T-helper 17 cell (primary cell): ENCODE results near the gene RABEP2. TPM values are rescaled to one million over a fixed set of nuclear protein-coding genes. Genes with fewer than 3 reads are reported as not detected.
"Not testable (repeated sequence)": the region's sequence is repeated elsewhere in the genome, so short reads cannot be mapped to it uniquely, and the experiment has no call there.

Source experiments
- ATAC-seq: fragments of 150-1000 bp; cut with Tn5 transposase; 2 replicates; pipeline ENCODE4 v1.10.0; 2021; ENCODE audit warnings: mild to moderate bottlenecking, moderate library complexity
- DNase-seq, 3 donors: peaks; one replicate each; pipeline versions ENCODE4 v3.0.0 to v3.0.0-alpha.2; 2020 to 2021
- H3K9me3 ChIP-seq: one replicate; pipeline ENCODE4 v1.7.0; 2013; ENCODE audit warnings: low read length, mild to moderate bottlenecking; ENCODE audit not compliant: control insufficient read depth, poor library complexity, severe bottlenecking
- H3K27ac Mint-ChIP-seq: one replicate; pipeline ENCODE4 v1.8.0; 2022; ENCODE audit warnings: mild to moderate bottlenecking, moderate library complexity, mixed read lengths
- H3K27me3 Mint-ChIP-seq: one replicate; pipeline ENCODE4 v1.8.0; 2022; ENCODE audit warnings: mixed read lengths
- H3K36me3 Mint-ChIP-seq: one replicate; pipeline ENCODE4 v1.8.0; 2022; ENCODE audit warnings: low read depth, mixed read lengths
- H3K4me1 Mint-ChIP-seq: one replicate; pipeline ENCODE4 v1.8.0; 2022; ENCODE audit warnings: mild to moderate bottlenecking, mixed read lengths
- H3K4me3 Mint-ChIP-seq: one replicate; pipeline ENCODE4 v1.8.0; 2022; ENCODE audit warnings: mild to moderate bottlenecking, moderate library complexity, mixed read lengths
- total RNA-seq, 4 donors: library from RNA in 2 of 4; stranded (reverse) in 2 of 4; gene quantifications; one replicate each; pipeline ENCODE4 v1.2.3 and lab custom pipeline; 2022 to 2026

RABEP2 gene, protein sequence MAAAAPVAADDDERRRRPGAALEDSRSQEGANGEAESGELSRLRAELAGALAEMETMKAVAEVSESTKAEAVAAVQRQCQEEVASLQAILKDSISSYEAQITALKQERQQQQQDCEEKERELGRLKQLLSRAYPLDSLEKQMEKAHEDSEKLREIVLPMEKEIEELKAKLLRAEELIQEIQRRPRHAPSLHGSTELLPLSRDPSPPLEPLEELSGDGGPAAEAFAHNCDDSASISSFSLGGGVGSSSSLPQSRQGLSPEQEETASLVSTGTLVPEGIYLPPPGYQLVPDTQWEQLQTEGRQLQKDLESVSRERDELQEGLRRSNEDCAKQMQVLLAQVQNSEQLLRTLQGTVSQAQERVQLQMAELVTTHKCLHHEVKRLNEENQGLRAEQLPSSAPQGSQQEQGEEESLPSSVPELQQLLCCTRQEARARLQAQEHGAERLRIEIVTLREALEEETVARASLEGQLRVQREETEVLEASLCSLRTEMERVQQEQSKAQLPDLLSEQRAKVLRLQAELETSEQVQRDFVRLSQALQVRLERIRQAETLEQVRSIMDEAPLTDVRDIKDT
- total RNA-seq (10 to 100 TPM; 25.2 to 25.3 TPM), total RNA-seq (lab: John Stamatoyannopoulos, UW) (32.0 to 32.2 reads per million in 2 donors)

GRCh38 chr16:28924762-28925385 lies at the start of gene RABEP2:
TSS of gene RABEP2 (minus strand) at chr16:28925238. CDS start at chr16:28925163, 75 bp downstream.
- peak; percentile 90 to 98 (median 95) for DNase-seq
- ATAC-seq: peak; percentile 86
- no peaks in the 10 kb centered on the region for H3K27me3 Mint-ChIP-seq
- no peaks in the 10 kb centered on the region for H3K9me3 ChIP-seq
- H3K4me1 Mint-ChIP-seq: peaks cover 24% of the 10 kb centered on the region
- peaks cover 5% of the 10 kb centered on the region for H3K36me3 Mint-ChIP-seq
- peak within 1 kb of the TSS; percentile 95 for H3K27ac Mint-ChIP-seq
- H3K4me3 Mint-ChIP-seq: peak within 1 kb of the TSS; percentile 98

- Mint-ChIP-seq H3K27me3 (no peaks in the 10 kb centered on the region), H3K4me1 (peaks cover 28% of the 10 kb centered on the region), H3K36me3 (peaks cover 2% of the 10 kb centered on the region), H3K27ac (peak within 1 kb of the TSS; percentile 95), H3K4me3 (peak within 1 kb of the TSS; percentile 98)
- ATAC-seq: peak; percentile 95
- H3K9me3 ChIP-seq: no peaks in the 10 kb centered on the region
- peak; percentile 78 to 81 (median 79) for DNase-seq
Observed at GRCh38 chr16:28974437-28975157, 49.6 kb upstream of the RABEP2 start, which contains the start of gene SPNS1. TSS of gene SPNS1 (plus strand) at chr16:28974778. CDS start at chr16:28975152, 374 bp downstream.

GRCh38 chr16:28974007-28974436 lies 49.0 kb upstream of the RABEP2 start:
- H3K4me1 Mint-ChIP-seq: peaks cover 28% of the 10 kb centered on the region
- no peaks in the 10 kb centered on the region for H3K27me3 Mint-ChIP-seq
- H3K36me3 Mint-ChIP-seq: peaks cover 2% of the 10 kb centered on the region
- H3K9me3 ChIP-seq: no peaks in the 10 kb centered on the region
- DNase-seq (no peak), ATAC-seq (peak; percentile 4)
- peak overlapping the region; percentile 95 for H3K27ac Mint-ChIP-seq
- H3K4me3 Mint-ChIP-seq: peak overlapping the region; percentile 98

- H3K36me3 Mint-ChIP-seq, H3K4me1 Mint-ChIP-seq, H3K27ac Mint-ChIP-seq, ATAC-seq, DNase-seq, H3K27me3 Mint-ChIP-seq, H3K9me3 ChIP-seq, H3K4me3 Mint-ChIP-seq: not testable (repeated sequence)
Observed at GRCh38 chr16:28969696-28970095, 44.7 kb upstream of the RABEP2 start.

DNA sequence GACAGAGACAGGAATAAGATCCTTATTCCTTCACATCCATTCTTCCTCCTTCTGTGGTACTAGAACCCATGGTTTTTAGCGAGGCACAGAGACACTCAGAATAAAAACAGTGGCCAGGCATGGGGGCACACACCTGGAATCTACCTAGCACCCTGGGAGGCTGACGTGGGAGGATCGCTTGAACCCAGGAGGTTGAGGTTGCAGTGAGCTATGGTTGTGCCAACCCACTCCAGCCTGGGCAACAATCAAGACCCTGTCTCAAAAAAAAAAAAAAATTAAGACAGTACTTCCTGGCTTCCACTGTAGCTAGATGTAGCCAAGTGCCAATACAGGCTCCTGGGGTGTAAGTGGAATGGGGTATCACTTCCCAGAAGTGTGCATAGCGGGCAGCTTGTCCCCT lies 42.1 kb upstream of the RABEP2 start:
- H3K27ac Mint-ChIP-seq: no peak overlapping the region
- no peak overlapping the region for H3K4me3 Mint-ChIP-seq
- DNase-seq (no peak), ATAC-seq (no peak)
- no peaks in the 10 kb centered on the region for H3K27me3 Mint-ChIP-seq
- no peaks in the 10 kb centered on the region for H3K36me3 Mint-ChIP-seq
- H3K9me3 ChIP-seq: no peaks in the 10 kb centered on the region
- H3K4me1 Mint-ChIP-seq: no peaks in the 10 kb centered on the region

DNA sequence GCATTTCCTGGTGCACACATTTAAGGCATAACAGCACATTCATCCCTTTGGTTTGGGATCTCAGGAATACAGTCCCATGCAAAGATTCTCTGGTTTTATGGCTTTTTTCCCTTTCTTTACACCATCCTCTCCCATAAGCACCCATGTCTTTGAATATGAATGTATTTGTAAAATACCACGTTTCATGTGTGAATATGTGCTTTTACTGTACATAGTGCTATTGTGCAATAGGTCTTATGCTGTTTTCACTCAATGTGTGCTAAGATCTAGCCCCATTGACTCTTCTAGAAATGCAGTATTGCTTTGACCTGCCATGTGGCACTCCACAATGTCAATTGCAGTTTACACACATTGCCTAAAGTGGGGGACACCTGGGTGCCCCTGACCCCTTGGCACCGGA lies 39.5 kb upstream of the RABEP2 start:
- no peak for DNase-seq
- no peak for ATAC-seq
- no peaks in the 10 kb centered on the region for H3K27me3 Mint-ChIP-seq
- H3K4me3 Mint-ChIP-seq: no peak overlapping the region
- peaks cover 5% of the 10 kb centered on the region for H3K36me3 Mint-ChIP-seq
- no peak overlapping the region for H3K27ac Mint-ChIP-seq
- H3K9me3 ChIP-seq: no peaks in the 10 kb centered on the region
- H3K4me1 Mint-ChIP-seq: peaks cover 3% of the 10 kb centered on the region

GRCh38 chr16:28964072-28964471 lies 39.0 kb upstream of the RABEP2 start:
- H3K9me3 ChIP-seq: no peaks in the 10 kb centered on the region
- DNase-seq: no peak
- no peak overlapping the region for H3K4me3 Mint-ChIP-seq
- no peaks in the 10 kb centered on the region for H3K27me3 Mint-ChIP-seq
- ATAC-seq: no peak
- H3K27ac Mint-ChIP-seq: no peak overlapping the region
- peaks cover 3% of the 10 kb centered on the region for H3K4me1 Mint-ChIP-seq
- H3K36me3 Mint-ChIP-seq: peaks cover 5% of the 10 kb centered on the region

DNA sequence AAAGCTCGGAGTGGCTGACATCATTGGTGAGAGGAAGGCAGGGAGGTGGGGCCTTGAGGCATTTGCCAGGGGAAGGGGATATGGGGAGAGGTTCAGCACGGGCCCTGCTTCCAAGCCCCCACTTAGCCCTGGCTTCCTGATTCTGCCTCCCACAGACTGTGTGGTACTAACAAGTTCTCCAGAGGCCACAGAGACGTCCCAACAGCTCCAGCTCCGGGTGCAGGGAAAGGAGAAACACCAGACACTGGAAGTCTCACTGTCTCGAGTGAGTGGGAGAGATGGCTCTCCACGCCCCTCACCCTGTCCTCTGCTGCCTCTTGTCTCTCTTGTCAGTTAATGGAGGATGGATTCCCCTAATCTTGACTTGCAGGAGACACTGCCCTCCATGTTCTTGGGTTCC lies 33.8 kb upstream of the RABEP2 start:
- ATAC-seq (no peak), DNase-seq (no peak)
- Mint-ChIP-seq H3K27ac (peak overlapping the region; percentile 39), H3K27me3 (no peaks in the 10 kb centered on the region), H3K4me3 (no peak overlapping the region), H3K4me1 (peaks cover 7% of the 10 kb centered on the region), H3K36me3 (peaks cover 13% of the 10 kb centered on the region)
- H3K9me3 ChIP-seq: no peaks in the 10 kb centered on the region

- Mint-ChIP-seq H3K36me3 (peaks cover 13% of the 10 kb centered on the region), H3K4me1 (peaks cover 10% of the 10 kb centered on the region), H3K27ac (no peak overlapping the region), H3K4me3 (no peak overlapping the region), H3K27me3 (no peaks in the 10 kb centered on the region)
- no peak for ATAC-seq
- no peak for DNase-seq
- no peaks in the 10 kb centered on the region for H3K9me3 ChIP-seq
Observed at GRCh38 chr16:28958216-28958615, 33.2 kb upstream of the RABEP2 start.

DNA sequence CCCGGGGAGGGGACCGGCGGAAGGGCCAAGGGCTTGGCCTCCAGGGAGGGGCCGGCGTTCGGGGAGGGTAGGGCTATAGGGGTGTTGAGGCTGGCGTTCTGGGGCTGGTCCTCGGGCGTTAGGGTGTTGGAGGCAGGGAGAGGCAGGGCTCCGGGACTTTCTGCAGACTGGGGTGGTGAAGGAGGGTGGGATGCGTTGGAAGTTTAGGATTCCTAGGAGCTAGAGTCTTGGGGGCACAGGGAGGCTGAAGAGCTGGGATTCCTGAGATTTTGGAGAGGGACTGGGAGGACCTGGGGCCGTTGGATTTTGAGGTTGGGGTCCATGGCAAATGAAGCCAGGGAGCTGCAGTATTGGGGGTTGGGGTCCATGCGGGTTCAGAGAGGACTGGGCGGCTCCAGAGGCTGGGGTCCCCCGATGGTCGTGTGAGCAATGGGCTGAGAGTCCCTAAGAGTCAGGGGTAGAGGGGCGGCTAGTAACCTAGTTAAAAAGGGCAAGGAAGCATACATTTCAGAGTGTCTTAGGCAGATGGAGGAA lies 26.4 kb upstream of the RABEP2 start:
- no peaks in the 10 kb centered on the region for H3K27me3 Mint-ChIP-seq
- ATAC-seq: no peak
- DNase-seq: no peak
- H3K36me3 Mint-ChIP-seq: peaks cover 9% of the 10 kb centered on the region
- H3K27ac Mint-ChIP-seq: peak overlapping the region; percentile 91
- H3K9me3 ChIP-seq: no peaks in the 10 kb centered on the region
- H3K4me1 Mint-ChIP-seq: peaks cover 23% of the 10 kb centered on the region
- H3K4me3 Mint-ChIP-seq: peak overlapping the region; percentile 100

- H3K4me3 Mint-ChIP-seq: peak within 1 kb of the TSS; percentile 100
Observed at GRCh38 chr16:28950648-28951409, 25.8 kb upstream of the RABEP2 start, which contains the start of gene NFATC2IP. TSS of gene NFATC2IP (plus strand) at chr16:28950937. CDS start at chr16:28951012, 75 bp downstream.

GRCh38 chr16:28946681-28947080 lies 21.6 kb upstream of the RABEP2 start:
- no peak for ATAC-seq

More at GRCh38 chr16:28950648-28951409, 25.8 kb upstream of the RABEP2 start, which contains the start of gene NFATC2IP:
- H3K27me3 Mint-ChIP-seq: no peaks in the 10 kb centered on the region
- ATAC-seq: peak; percentile 96
- peak; percentile 97 to 99 (median 99) for DNase-seq
- H3K36me3 Mint-ChIP-seq: peaks cover 6% of the 10 kb centered on the region
- H3K27ac Mint-ChIP-seq: peak within 1 kb of the TSS; percentile 91
- H3K9me3 ChIP-seq: no peaks in the 10 kb centered on the region
- peaks cover 23% of the 10 kb centered on the region for H3K4me1 Mint-ChIP-seq

More at GRCh38 chr16:28946681-28947080, 21.6 kb upstream of the RABEP2 start:
- DNase-seq: no peak
- Mint-ChIP-seq H3K27ac (no peak overlapping the region), H3K4me1 (peaks cover 20% of the 10 kb centered on the region), H3K36me3 (peaks cover 4% of the 10 kb centered on the region), H3K4me3 (no peak overlapping the region), H3K27me3 (no peaks in the 10 kb centered on the region)
- H3K9me3 ChIP-seq: no peaks in the 10 kb centered on the region
